ENCODE results near the gene AVPR1B.

The AVPR1B gene, protein sequence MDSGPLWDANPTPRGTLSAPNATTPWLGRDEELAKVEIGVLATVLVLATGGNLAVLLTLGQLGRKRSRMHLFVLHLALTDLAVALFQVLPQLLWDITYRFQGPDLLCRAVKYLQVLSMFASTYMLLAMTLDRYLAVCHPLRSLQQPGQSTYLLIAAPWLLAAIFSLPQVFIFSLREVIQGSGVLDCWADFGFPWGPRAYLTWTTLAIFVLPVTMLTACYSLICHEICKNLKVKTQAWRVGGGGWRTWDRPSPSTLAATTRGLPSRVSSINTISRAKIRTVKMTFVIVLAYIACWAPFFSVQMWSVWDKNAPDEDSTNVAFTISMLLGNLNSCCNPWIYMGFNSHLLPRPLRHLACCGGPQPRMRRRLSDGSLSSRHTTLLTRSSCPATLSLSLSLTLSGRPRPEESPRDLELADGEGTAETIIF

DNA sequence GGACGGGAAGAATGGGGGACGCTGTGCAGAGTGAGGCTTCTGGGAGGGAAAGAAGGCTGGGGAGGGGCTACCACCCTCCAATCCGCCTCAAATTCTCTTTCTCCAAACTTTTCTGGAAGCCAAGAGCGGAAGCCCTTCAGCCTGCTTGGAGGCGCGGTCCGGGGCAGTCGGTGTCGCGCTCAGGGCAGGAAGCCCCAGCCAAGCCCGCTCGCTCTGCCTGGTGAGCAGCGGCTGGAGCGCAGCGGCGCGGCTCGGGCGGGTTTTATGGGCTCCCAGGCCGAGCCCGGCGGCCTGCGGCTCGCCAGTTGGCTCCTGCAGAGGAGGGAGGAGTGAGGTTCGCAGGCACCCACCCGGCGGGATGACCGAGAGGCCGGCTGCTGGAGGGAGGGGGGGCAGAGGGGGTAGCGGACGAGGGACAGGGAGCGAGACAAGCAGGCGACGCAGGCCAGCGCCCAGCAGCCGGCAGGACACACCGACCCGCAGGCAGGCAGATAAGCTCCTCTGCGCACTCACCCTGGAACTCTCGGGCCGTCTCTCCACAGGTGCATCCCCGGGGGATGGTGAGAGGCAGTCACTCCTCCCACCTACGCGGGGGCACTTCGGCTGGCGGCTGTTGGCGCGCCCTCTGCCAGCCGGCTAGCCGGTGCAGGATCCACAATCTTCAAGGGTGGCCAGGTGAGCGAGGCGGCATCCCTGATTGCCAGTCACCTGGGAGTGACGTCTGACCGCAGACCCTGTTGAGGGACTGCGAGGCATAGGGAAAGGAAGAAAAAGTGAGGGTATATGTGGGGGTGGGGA is at the start of gene AVPR1B:
AVPR1B (minus strand) TSS at position 238 of the 798 bp plus-strand sequence. CDS start 498 bp downstream, outside the sequence.
- in situ Hi-C loops (cut with HindIII; ENCODE audit: low sequenced_read_pairs): no loop called here

- in situ Hi-C loops (cut with HindIII; ENCODE audit: low sequenced_read_pairs): no loop called here
Measured at GRCh38 chr1:206145771-206146290, 28.6 kb upstream of the AVPR1B start.

DNA sequence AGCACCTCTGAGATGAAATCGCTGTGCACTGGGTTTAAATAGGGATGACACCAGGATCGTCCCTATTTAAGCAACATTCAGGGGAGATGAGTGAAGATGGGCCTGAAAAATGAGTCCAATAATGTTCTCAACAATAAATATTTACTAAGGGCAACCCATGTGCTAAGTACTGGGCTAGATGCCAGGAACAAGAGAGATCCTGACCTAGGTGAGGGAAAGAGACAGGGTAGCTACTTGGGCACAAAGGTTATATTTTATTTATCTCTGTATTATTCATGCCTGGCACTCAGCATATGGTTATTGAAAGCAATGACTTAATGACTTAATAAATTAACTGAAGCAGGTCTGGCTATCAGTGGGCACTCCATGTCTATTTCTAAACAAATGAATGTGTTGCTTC is 27.4 kb upstream of the AVPR1B start:
- in situ Hi-C loops (cut with HindIII; ENCODE audit: low sequenced_read_pairs): no loop called here

DNA sequence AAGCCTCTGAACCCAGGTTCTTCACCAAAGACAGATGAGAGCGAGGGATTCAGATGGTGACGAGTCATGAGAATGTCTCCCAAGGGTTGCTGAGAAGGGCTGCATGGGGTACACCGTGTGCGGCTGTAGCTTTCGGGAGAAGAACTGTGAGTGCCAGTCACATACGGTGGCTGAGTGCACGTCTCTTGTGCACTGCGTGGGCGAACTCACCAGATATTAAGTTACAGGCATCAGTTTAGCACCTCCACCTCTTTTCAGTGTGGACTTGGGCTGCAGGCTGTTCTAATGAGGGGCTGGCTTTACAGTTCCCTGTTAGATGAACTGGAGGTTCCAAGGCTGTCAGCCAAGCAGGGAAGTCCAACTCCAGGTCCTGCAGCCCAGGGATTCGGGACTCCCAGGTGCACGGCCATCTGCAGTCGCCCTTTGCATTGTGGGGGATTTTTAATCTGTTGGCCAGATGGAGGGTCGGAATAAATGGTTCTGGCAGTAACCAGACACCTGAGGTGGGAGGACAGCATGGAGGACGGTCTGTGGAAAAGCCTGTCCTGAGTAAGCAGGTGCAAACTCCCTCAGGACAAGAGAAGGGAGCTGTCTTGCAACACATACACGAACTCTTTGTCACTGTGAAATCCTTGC is 26.5 kb upstream of the AVPR1B start:
- in situ Hi-C loops (cut with HindIII; ENCODE audit: low sequenced_read_pairs): no loop called here

GRCh38 chr1:206142770-206143169 is 25.6 kb upstream of the AVPR1B start:
- in situ Hi-C loops (cut with HindIII; ENCODE audit: low sequenced_read_pairs): no loop called here

DNA sequence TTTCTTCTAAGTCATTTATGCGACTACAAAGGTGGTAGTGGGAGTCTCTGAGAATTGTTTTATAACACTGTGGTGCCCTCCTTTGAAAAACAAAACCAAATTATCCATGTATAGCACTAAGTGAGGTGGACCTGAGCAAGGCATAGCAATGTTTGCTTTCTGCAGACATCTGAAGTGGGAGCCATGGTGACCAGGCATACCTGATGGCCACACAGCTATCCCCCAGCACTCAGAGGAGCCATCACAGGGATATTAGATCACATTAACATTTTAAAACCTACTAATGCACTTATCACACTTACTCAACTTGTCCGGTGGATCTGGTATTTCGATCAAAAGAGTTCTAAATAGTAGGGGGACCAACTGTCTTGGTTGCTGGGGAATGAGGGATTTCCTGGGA is 24.8 kb upstream of the AVPR1B start:
- in situ Hi-C loops (cut with HindIII; ENCODE audit: low sequenced_read_pairs): no loop called here

DNA sequence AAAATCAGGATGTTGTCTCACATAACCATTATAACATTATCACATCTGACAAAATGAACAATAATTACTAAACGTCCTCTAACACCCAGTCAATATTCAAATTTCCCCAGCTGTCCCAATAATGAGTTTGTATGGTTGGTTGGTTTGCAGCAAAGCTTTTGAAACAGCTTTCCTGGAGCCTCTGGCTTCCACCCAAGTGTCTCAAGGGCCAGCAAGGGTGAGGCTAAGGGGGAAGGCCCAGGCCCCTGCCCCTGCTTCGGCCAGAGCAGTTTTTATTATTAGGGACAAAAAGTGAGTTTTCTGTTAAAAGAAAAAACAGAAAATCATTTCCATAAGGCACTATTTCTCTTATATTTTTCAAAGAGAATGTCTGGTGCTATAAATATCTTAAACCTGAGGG is 19.1 kb upstream of the AVPR1B start:
- in situ Hi-C loops (cut with HindIII; ENCODE audit: low sequenced_read_pairs): no loop called here

GRCh38 chr1:206135248-206135647 is 18.1 kb upstream of the AVPR1B start:
- in situ Hi-C loops (cut with HindIII; ENCODE audit: low sequenced_read_pairs): no loop called here

DNA sequence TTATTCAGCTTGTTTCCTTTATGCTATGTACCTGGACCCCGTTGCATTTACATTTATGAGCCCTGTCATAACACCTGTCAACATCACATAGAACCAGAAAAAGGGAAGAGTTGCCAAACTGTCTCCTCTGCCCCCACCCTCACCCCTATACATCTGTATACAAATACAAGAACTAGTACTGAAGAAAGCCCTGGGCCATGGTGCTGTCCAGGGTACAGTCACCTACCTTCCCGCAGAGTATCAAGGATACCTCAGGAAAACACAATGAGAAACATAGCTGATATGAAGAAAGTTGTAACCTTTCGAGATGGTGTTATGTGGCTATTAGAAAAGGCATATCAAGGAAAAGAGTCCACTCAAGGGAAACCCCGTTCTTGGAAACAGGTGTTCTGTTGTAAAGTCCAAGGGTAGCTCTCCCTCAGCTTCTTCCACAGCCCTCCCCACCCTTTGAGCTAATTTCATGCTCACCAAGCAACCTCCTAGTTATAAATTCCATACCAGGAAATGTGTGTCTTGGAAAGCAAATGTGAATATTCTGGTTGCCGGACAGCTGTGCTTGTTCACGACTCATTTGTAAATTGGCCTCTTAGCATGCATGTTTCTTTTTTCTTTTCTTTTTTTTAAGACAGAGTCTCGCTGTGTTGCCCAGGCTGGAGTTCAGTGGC is 16.7 kb upstream of the AVPR1B start:
- in situ Hi-C loops (cut with HindIII; ENCODE audit: low sequenced_read_pairs): no loop called here

- in situ Hi-C loops (cut with HindIII; ENCODE audit: low sequenced_read_pairs): no loop called here
Measured at GRCh38 chr1:206131037-206131436, 13.8 kb upstream of the AVPR1B start.

DNA sequence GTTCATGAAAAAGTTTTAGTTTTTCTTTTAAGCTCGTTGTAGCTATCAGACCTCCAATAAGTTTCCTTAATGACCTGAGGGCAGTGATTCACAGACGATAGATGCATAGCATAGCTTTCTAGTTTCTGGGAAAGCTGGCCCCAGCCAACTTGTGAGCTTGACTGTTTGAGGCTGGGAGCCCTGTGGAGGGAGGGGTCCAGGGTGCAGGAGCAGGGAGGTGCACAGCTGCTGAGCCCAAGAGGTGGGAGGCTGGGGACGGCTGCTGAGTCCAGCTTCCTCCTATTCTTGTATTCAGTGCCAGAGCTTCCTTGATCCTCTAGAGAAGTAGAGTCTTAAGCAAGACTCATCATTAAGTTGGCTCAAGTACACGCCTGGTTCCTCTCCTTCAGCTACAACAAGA is 11.0 kb upstream of the AVPR1B start:
- in situ Hi-C loops (cut with HindIII; ENCODE audit: low sequenced_read_pairs): no loop called here

- in situ Hi-C loops (cut with HindIII; ENCODE audit: low sequenced_read_pairs): no loop called here
Measured at GRCh38 chr1:206127336-206127735, 10.1 kb upstream of the AVPR1B start.

DNA sequence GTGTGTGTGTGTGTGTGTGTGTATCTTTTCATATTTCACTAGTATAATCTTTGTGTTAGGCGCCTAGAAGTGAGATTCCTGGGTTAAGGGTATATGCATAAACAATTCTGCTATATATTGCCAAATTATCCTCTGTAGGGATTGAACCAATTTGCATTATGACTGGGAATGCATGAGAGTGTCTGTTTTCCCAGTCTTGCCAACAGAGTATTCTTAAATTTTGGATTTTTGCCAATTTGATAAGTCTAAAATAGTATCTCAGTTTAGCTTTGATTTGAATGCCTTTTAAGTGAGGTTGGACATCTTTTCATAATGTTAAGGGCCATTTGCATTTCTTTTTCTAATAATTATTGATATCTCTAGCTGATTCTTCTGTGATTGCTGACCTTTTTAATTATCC is 8.2 kb upstream of the AVPR1B start:
- in situ Hi-C loops (cut with HindIII; ENCODE audit: low sequenced_read_pairs): no loop called here

GRCh38 chr1:206122686-206123085 is 5.5 kb upstream of the AVPR1B start:
- in situ Hi-C loops (cut with HindIII; ENCODE audit: low sequenced_read_pairs): no loop called here

GRCh38 chr1:206121269-206121668 is 4.1 kb upstream of the AVPR1B start:
- in situ Hi-C loops (cut with HindIII; ENCODE audit: low sequenced_read_pairs): no loop called here

- in situ Hi-C loops (cut with HindIII; ENCODE audit: low sequenced_read_pairs): no loop called here
Measured at GRCh38 chr1:206120406-206120805, 3.2 kb upstream of the AVPR1B start.

GRCh38 chr1:206116873-206117150 is 376 bp downstream of the AVPR1B start:
- in situ Hi-C loops (cut with HindIII; ENCODE audit: low sequenced_read_pairs): no loop called here

DNA sequence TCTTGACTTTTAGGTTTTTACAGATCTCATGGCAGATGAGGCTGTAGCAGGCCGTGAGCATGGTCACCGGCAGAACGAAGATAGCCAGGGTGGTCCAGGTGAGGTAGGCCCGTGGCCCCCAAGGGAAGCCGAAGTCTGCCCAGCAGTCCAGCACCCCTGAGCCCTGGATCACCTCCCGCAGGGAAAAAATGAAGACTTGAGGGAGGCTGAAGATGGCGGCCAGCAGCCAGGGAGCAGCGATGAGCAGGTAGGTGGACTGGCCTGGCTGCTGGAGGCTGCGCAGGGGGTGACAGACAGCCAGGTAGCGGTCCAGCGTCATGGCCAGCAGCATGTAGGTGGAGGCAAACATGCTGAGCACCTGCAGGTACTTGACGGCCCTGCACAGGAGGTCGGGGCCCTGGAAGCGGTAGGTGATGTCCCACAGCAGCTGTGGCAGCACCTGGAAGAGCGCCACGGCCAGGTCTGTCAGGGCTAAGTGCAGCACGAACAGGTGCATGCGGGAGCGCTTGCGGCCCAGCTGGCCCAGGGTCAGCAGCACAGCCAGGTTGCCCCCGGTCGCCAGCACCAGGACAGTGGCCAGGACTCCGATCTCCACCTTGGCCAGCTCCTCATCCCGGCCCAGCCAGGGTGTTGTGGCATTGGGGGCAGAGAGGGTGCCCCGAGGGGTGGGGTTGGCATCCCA is 856 bp downstream of the AVPR1B start:
- in situ Hi-C loops (cut with HindIII; ENCODE audit: low sequenced_read_pairs): no loop called here

DNA sequence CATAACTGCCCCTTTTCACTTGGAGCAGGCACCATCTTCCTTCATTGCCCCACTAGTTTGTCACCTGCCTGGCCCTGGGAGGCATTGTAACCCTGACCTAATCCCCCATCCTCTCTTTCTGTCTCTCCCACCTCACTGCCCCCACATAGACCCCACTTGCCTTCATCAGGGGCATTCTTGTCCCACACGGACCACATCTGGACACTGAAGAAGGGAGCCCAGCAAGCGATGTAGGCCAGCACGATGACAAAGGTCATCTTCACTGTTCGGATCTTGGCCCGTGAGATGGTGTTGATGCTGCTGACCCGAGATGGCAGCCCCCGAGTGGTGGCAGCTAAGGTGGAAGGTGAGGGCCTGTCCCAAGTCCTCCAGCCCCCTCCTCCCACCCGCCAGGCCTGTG is 1.4 kb downstream of the AVPR1B start:
- in situ Hi-C loops (cut with HindIII; ENCODE audit: low sequenced_read_pairs): no loop called here
